Thoracic aorta (tissue), 2 donors: Measurements from ENCODE around the gene BCL11A. TPM values are rescaled to one million over a fixed set of nuclear protein-coding genes. Genes with fewer than 3 reads are reported as not detected.

Experiments used
- ATAC-seq: fragments of 150-250 bp; one replicate; pipeline ENCODE4 v1.8.0; 2017; ENCODE audit warnings: low read depth; ENCODE audit not compliant: insufficient number of reproducible peaks, low FRiP score
- DNase-seq: peaks from one replicate; pipeline ENCODE4 v3.0.0-alpha.2; 2020; ENCODE audit warnings: low spot score
- H3K27ac ChIP-seq, 2 donors: fragments of 200-600 bp; sonication (generic); 1 replicate in 1 of 2; 2 replicates in 1 of 2; pipeline ENCODE4 v1.5.1; 2016; ENCODE audit warnings: mild to moderate bottlenecking in 2 of 2, moderate library complexity in 2 of 2
- H3K27me3 ChIP-seq: fragments of 200-600 bp; sonication (generic); replicated peaks from 2 replicates; pipeline ENCODE4 v1.6.0; 2016; ENCODE audit warnings: mild to moderate bottlenecking; ENCODE audit not compliant: insufficient read depth
- H3K36me3 ChIP-seq: fragments of 200-600 bp; sonication (generic); one replicate; pipeline ENCODE4 v1.5.1; 2016
- H3K4me1 ChIP-seq, 2 donors: fragments of 200-600 bp; sonication (generic); 1 replicate in 1 of 2; 2 replicates in 1 of 2; pipeline versions ENCODE4 v1.5.1 to v1.6.0; 2016; ENCODE audit warnings: low read depth in 2 of 2, mild to moderate bottlenecking in 1 of 2; ENCODE audit not compliant: control insufficient read depth in 1 of 2
- H3K4me3 ChIP-seq: fragments of 200-600 bp; sonication (generic); 2 replicates; pipeline ENCODE4 v1.5.1; 2016; ENCODE audit warnings: mild to moderate bottlenecking
- H3K9me3 ChIP-seq: fragments of 200-600 bp; sonication (generic); 2 replicates; pipeline ENCODE4 v1.5.1; 2016
- CTCF ChIP-seq: fragments of 200-600 bp; sonication (generic); IDR thresholded peaks from one replicate; pipeline ENCODE4 v1.5.1; 2019; ENCODE audit warnings: antibody characterized with exemption
- total RNA-seq, 2 donors: library from RNA; depleted of rRNA; stranded (reverse); fragments of >200 nt; gene quantifications; one replicate each; pipeline versions ENCODE4 v1.1.0 to v1.2.3, GENCODE V29; 2016

Gene BCL11A
- total RNA-seq, 2 donors from 2014 or later: 0.41 to 0.99 TPM

DNA sequence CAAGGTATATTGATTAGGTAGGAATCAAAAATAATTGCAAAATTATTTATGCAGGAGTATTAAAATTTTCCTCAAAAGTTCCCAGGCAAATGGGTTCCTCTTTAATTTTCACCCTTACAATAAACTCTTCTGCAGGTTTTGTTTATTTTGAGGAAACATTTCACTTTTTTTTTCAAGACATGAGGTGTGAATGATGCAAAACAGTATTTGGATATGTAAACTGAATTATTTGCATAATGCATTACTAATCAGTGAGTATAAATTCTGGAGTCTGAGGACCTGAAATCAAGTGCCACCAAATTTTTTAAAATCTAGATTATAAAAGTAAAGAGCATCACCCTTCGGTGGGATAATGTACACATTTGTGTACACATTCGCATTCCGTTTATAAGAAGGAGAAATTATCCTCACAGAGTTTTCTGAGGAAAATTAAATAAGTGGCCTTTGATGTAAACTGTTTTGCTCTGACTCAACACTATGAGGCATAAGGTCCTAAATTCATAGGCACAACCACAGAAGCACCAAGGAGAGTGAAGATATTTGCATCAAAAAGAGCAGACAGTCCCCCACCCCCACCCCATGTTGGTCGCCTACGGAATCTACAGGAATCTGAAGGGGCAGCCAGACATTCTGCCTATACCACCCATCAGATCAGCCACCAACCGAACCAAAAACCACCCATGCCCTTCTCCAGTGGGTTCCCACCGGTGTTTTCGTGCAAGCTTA, 33.1 kb downstream of the BCL11A start:
- Histone ChIP-seq H3K4me1 (no peaks in the 10 kb centered on the region), H3K36me3 (no peaks in the 10 kb centered on the region), H3K27me3 (no peaks in the 10 kb centered on the region), H3K4me3 (no peak overlapping the region), H3K27ac (no peak overlapping the region), H3K9me3 (no peaks in the 10 kb centered on the region)
- ATAC-seq: no peak
- no peak for DNase-seq
- no peak for TF ChIP-seq CTCF

DNA sequence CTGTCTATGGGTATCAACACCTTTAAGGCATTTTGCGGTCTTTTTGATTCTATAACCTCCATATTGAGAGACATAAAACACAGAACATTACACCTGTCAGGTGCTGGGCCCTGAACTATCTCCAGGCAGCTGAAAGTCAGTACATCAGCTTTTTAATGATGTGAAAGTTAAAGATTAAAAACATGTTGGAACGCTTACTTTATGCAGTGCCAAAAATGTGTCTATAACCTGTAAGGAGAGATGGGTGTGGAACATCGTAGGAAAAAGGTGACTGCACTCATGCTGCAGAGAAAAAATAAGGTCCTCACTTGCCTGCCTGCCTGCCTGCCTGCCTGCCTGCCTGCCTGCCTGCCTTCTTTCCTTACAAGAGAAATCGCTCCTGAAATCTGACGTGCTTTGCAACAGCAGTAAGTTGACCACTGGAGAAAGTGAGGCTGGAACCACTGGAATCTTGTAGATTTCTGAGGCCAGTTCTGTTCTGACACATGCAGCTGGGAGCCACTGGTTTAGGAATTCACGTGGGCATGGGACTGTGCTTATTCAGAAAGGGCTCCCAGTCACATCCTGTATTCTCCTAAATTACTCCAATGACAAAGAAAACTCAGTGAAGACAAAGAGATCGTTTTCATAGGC, 34.1 kb downstream of the BCL11A start:
- no peak overlapping the region for H3K4me3 ChIP-seq
- no peaks in the 10 kb centered on the region for H3K4me1 ChIP-seq
- no peaks in the 10 kb centered on the region for H3K27me3 ChIP-seq
- DNase-seq (no peak), ATAC-seq (no peak)
- TF ChIP-seq CTCF: no peak
- H3K9me3 ChIP-seq: no peaks in the 10 kb centered on the region
- H3K27ac ChIP-seq: no peak overlapping the region
- no peaks in the 10 kb centered on the region for H3K36me3 ChIP-seq

DNA sequence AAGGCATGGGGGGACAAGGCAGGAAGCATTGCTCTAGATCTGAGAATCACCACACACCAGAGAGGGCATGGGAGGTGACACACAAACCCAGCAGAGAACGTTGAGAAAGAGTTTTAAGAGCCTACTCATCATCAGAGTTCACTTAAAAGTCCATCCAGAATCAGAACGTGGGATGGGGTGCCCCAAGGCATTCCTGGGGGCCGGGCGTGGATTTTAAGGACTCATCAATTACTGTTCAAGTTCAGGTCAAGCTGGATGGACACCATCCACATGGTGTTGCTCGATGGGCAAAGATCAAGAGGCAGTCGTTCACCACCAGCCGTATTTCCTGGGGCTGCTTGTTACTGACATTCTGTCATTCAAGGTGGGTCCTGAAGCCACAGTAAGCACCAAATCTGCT, 34.9 kb downstream of the BCL11A start:
- Histone ChIP-seq H3K27ac (no peak overlapping the region), H3K4me1 (no peaks in the 10 kb centered on the region), H3K9me3 (no peaks in the 10 kb centered on the region), H3K36me3 (no peaks in the 10 kb centered on the region), H3K27me3 (no peaks in the 10 kb centered on the region), H3K4me3 (no peak overlapping the region)
- no peak for DNase-seq
- no peak for ATAC-seq
- TF ChIP-seq CTCF: no peak

GRCh38 chr2:60517446-60517845, 36.0 kb downstream of the BCL11A start:
- no peak for DNase-seq
- no peak overlapping the region for H3K27ac ChIP-seq
- no peak for ATAC-seq
- no peaks in the 10 kb centered on the region for H3K4me1 ChIP-seq
- no peak overlapping the region for H3K4me3 ChIP-seq
- TF ChIP-seq CTCF: no peak
- no peaks in the 10 kb centered on the region for H3K27me3 ChIP-seq
- H3K36me3 ChIP-seq: no peaks in the 10 kb centered on the region
- H3K9me3 ChIP-seq: no peaks in the 10 kb centered on the region

- Histone ChIP-seq H3K4me1 (no peaks in the 10 kb centered on the region), H3K4me3 (no peak overlapping the region), H3K27ac (no peak overlapping the region), H3K36me3 (no peaks in the 10 kb centered on the region), H3K9me3 (no peaks in the 10 kb centered on the region), H3K27me3 (no peaks in the 10 kb centered on the region)
- no peak for TF ChIP-seq CTCF
- DNase-seq (no peak), ATAC-seq (no peak)
Measured at GRCh38 chr2:60516826-60517225, 36.6 kb downstream of the BCL11A start.
